Heart left ventricle (tissue), 16 donors: ENCODE measurements around the gene PLA2R1. TPM values are rescaled to one million over a fixed set of nuclear protein-coding genes. Genes with fewer than 3 reads are reported as not detected.

Source experiments
- ATAC-seq, 4 donors: fragments of 200-7000 bp; cut with Tn5 transposase; one replicate each; pipeline ENCODE4 v1.9.1; 2020 to 2022; ENCODE audit warnings: moderate library complexity in 4 of 4, mild to moderate bottlenecking in 3 of 4, moderate number of reproducible peaks in 1 of 4
- DNase-seq, 5 donors: peaks; one replicate each; pipeline ENCODE4 v3.0.0-alpha.2; 2020
- H3K27ac ChIP-seq, 12 donors: fragments of 200-600 bp; sonication (generic) in 4 of 12; one replicate each; pipeline versions ENCODE4 v1.5.0 to v1.8.0; 2016 to 2022; ENCODE audit warnings: mild to moderate bottlenecking in 2 of 12
- H3K27me3 ChIP-seq, 9 donors: fragments of 200-600 bp; sonication (generic) in 2 of 9; one replicate each; pipeline versions ENCODE4 v1.5.1 to v1.8.0; 2016 to 2022; ENCODE audit warnings: mild to moderate bottlenecking in 3 of 9
- H3K36me3 ChIP-seq, 9 donors: fragments of 200-600 bp; sonication (generic) in 2 of 9; one replicate each; pipeline versions ENCODE4 v1.5.0 to v1.8.0; 2018 to 2022; ENCODE audit warnings: mild to moderate bottlenecking in 2 of 9
- H3K4me1 ChIP-seq, 12 donors: fragments of 200-600 bp; sonication (generic) in 4 of 12; one replicate each; pipeline versions ENCODE4 v1.5.0 to v1.8.0; 2016 to 2022; ENCODE audit warnings: mild to moderate bottlenecking in 3 of 12
- H3K4me3 ChIP-seq, 12 donors: fragments of 200-600 bp; sonication (generic) in 4 of 12; one replicate each; pipeline versions ENCODE4 v1.5.0 to v1.8.0; 2017 to 2022; ENCODE audit warnings: mild to moderate bottlenecking in 9 of 12, moderate library complexity in 4 of 12
- H3K9me3 ChIP-seq, 12 donors: fragments of 200-600 bp; sonication (generic) in 4 of 12; one replicate each; pipeline versions ENCODE4 v1.5.0 to v1.8.0; 2016 to 2022; ENCODE audit warnings: mild to moderate bottlenecking in 1 of 12
- CTCF ChIP-seq, 12 donors: fragments of 200-600 bp; sonication (generic) in 4 of 12; IDR thresholded peaks; one replicate each; pipeline versions ENCODE4 v1.5.0 to v1.8.0; 2018 to 2022; ENCODE audit warnings: antibody characterized with exemption in 12 of 12, mild to moderate bottlenecking in 5 of 12
- POLR2A ChIP-seq, 2 donors: fragments of 450-650 bp; IDR thresholded peaks; one replicate each; pipeline ENCODE4 v1.6.1; 2017; ENCODE audit warnings: antibody characterized with exemption in 2 of 2, mild to moderate bottlenecking in 2 of 2, moderate library complexity in 2 of 2
- WGBS, 4 donors: extraction: QIAGEN DNeasy Blood & Tissue Kit in 2 of 4; methylation state at CpG; one replicate each; pipeline versions ENCODE4 v1.1.5 to v1.1.7; 2013 to 2018; 5-methylcytosine and 5-hydroxymethylcytosine counted together
- intact Hi-C, 10 donors: fragments of 100-400 bp; cut with DNase I; formaldehyde crosslinking; loops; one replicate each; pipeline versions ENCODE4 v1.11.1 to v1.14.2; 2022
- polyA plus RNA-seq, 2 donors: library from polyadenylated mRNA; stranded (reverse); fragments of 200-250 nt; gene quantifications; one replicate each; pipeline ENCODE4 v1.2.3, GENCODE V29; 2013
- total RNA-seq, 9 donors: library from RNA; depleted of rRNA in 2 of 9; stranded (reverse); fragments of >200 nt in 2 of 9; fragmentation: NEBNext Ultra II Directional in 3 of 9; extraction: Animal tissue kit (Norgen Biotek cat#: 25700) in 3 of 9; gene quantifications; one replicate each; pipeline versions ENCODE4 v1.1.0 to v1.2.4, GENCODE V29; 2016 to 2023
- donor health status: ischemic (EF 13 %, LVEDD 7.1; RV severe dilation, severe dysfunction).
- donor health status: healthy with polysubstance abuse.
- donor health status: DM: no; HTN: yes; CAD: no.
- donor health status: DM: no; HTN: no; CAD: no.
- donor health status: ischemic (EF 25% LVEDD 6.9; RV normal size, moderate dysfunction).
- donor health status: ischemic (EF 25% LVEDD 5.7; RV mildly dilated, moderate dysfunction).
- donor health status: healthy.
- donor health status: DM: yes; HTN: yes; CAD: no.
- donor health status: ischemic (EF 35%, LVEDD 5.7; RV mildly dilated, moderate dysfunction).
- donor health status: nonischemic (EF 11% LVEDD 7.7; RV severe dilation, severe dysfunction).
- donor health status: DM: yes; HTN: yes; CAD: no.
- donor health status: PGD.
- donor health status: ischemic (EF 29% LVEDD 5.4; RV normal size, mild dysfunction).
- donor health status: nonischemic (EF 23%, LVEDD 6.1; RV moderate dilation, normal function).

Gene PLA2R1
- total and polyA plus RNA-seq, 11 donors, result 0.36 to 4.7 (median 2.1) TPM

- ATAC-seq, result peak in 2 of 4 donors; percentile 26 to 46
- 77 to 97% (median 91%) methylated on average over 1 of the region's 1 CpG for WGBS, 4 donors
These were observed 2.5 kb upstream of the PLA2R1 start for GRCh38 chr2:160064916-160065315.

GRCh38 chr2:160063879-160064612 lies 1.6 kb upstream of the PLA2R1 start:
- H3K4me1 ChIP-seq, result peaks cover 0 to 34% (median 8%) of the 10 kb centered on the region in 12 donors
- DNase-seq (no peak), ATAC-seq (peak; percentile 12 to 67 (median 48))
- 47 to 57% (median 56%) methylated on average over 4 of the region's 4 CpGs for WGBS, 4 donors
- no peaks in the 10 kb centered on the region for H3K36me3 ChIP-seq
- H3K27me3 ChIP-seq, result peaks cover 0 to 26% (median 0%) of the 10 kb centered on the region in 9 donors
- TF ChIP-seq POLR2A (IDR thresholded peaks at IDR 0.05) (no peak), CTCF (IDR thresholded peaks at IDR 0.05) (no peak)
- H3K27ac ChIP-seq, result peak overlapping the region in 5 of 12 donors; percentile 1 to 54 (median 12)
- peaks cover 0 to 14% (median 0%) of the 10 kb centered on the region in 12 donors for H3K9me3 ChIP-seq
- intact Hi-C loops, result no loop called here
- H3K4me3 ChIP-seq, result no peak overlapping the region

More at GRCh38 chr2:160064916-160065315, 2.5 kb upstream of the PLA2R1 start:
- no peak for DNase-seq
- Histone ChIP-seq H3K4me1 (peaks cover 0 to 34% (median 8%) of the 10 kb centered on the region in 12 donors), H3K4me3 (no peak overlapping the region), H3K9me3 (peaks cover 0 to 14% (median 0%) of the 10 kb centered on the region in 12 donors), H3K27me3 (peaks cover 0 to 26% (median 0%) of the 10 kb centered on the region in 9 donors), H3K36me3 (no peaks in the 10 kb centered on the region), H3K27ac (no peak overlapping the region)
- TF ChIP-seq CTCF (IDR thresholded peaks at IDR 0.05) (no peak), POLR2A (IDR thresholded peaks at IDR 0.05) (no peak)
- intact Hi-C loops, result no loop called here

- TF ChIP-seq POLR2A (IDR thresholded peaks at IDR 0.05), result no peak
- TF ChIP-seq CTCF (IDR thresholded peaks at IDR 0.05), result no peak
- peak overlapping the region in 4 of 12 donors; percentile 13 to 68 (median 58) for H3K27ac ChIP-seq
These were observed 856 bp upstream of the PLA2R1 start for GRCh38 chr2:160063271-160063670.

GRCh38 chr2:160061944-160062291 lies 497 bp downstream of the PLA2R1 start:
- 0 to 7% (median 3%) methylated on average over 14 to 27 of the region's 27 CpGs for WGBS, 4 donors

More at GRCh38 chr2:160063271-160063670, 856 bp upstream of the PLA2R1 start:
- peaks cover 0 to 34% (median 8%) of the 10 kb centered on the region in 12 donors for H3K4me1 ChIP-seq
- intact Hi-C loops, result no loop called here
- H3K36me3 ChIP-seq, result no peaks in the 10 kb centered on the region
- peaks cover 0 to 26% (median 0%) of the 10 kb centered on the region in 9 donors for H3K27me3 ChIP-seq
- 54 to 65% (median 58%) methylated on average over 5 of the region's 5 CpGs for WGBS, 4 donors
- ATAC-seq (peak in 2 of 4 donors; percentile 10 to 18), DNase-seq (no peak)
- peak overlapping the region in 6 of 12 donors; percentile 67 to 90 (median 76) for H3K4me3 ChIP-seq
- peaks cover 0 to 6% (median 0%) of the 10 kb centered on the region in 12 donors for H3K9me3 ChIP-seq

More at GRCh38 chr2:160061944-160062291, 497 bp downstream of the PLA2R1 start:
- intact Hi-C loops, result no loop called here
- DNase-seq (no peak), ATAC-seq (peak in 3 of 4 donors; percentile 5 to 37 (median 31))
- Histone ChIP-seq H3K36me3 (no peaks in the 10 kb centered on the region), H3K27ac (peak overlapping the region in 5 of 12 donors; percentile 23 to 68 (median 55)), H3K4me3 (peak overlapping the region; percentile 44 to 95 (median 68)), H3K9me3 (no peaks in the 10 kb centered on the region), H3K27me3 (peaks cover 0 to 26% (median 0%) of the 10 kb centered on the region in 9 donors), H3K4me1 (peaks cover 0 to 34% (median 8%) of the 10 kb centered on the region in 12 donors)
- TF ChIP-seq CTCF (IDR thresholded peaks at IDR 0.05), result no peak
- no peak for TF ChIP-seq POLR2A (IDR thresholded peaks at IDR 0.05)
